GM18858 (cell line): ENCODE measurements around the gene NEK5.
A peak's percentile ranks its signal among the peaks of the same experiment; 100 is the strongest.

Source experiments
- ATAC-seq: cut with Tn5 transposase; IDR thresholded peaks from one replicate; pipeline ENCODE4 v1.9.1; 2021; ENCODE audit not compliant: unreplicated experiment

The NEK5 gene

DNA sequence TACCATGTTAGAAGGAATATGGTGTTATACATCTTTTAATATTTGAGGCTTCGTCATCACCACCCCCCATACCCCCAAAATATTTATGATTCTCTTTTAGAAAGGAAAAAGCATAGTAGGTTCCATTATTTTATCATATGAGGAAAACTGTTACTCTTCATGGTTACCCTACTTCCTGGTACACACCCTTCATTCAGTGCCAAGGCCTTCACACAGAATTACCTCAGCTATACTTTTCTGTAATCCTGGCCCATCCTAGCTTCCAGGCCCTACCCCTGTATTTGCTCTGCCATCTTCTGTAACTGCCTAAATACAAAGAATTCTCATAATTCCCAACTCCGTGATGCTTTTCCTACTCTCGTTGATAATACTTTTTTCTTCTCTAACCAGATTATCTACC is 108.7 kb downstream of the NEK5 start:
- ATAC-seq = no peak

DNA sequence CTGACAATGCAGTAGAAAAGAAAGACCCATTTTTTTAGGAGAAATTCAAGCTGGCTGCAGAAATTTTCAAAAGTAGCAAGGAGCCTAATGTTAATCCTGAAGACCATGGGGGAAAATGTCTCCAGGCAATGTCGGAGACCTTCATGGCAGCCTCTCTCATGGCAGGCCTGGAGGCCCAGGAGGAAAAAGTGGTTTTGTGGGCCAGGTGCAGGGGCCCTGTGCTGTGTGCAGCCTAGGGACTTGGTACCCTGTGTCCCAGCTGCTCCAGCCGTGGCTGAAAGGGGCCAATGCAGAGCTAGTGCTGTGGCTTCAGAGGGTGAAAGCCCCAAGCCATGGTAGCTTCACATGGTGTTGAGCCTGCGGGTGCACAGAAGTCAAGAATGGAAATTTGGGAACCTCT is 112.6 kb downstream of the NEK5 start:
- ATAC-seq = no peak

DNA sequence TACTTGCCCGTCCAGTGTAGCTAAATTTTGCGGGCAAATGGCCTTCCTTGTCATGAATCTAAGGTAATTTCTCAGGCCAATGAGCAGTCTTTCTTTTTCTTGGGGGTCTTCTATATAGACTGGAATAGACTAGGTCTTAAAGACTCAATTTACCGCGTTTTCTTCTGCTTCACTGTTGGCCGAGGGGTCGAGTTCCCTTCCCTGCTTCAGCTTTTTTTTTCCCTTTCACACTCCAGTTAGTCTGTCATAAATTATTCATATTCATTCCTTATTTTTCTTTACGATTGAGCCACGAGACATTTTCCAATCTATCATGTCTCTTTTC is 116.4 kb downstream of the NEK5 start:
- ATAC-seq = no peak

DNA sequence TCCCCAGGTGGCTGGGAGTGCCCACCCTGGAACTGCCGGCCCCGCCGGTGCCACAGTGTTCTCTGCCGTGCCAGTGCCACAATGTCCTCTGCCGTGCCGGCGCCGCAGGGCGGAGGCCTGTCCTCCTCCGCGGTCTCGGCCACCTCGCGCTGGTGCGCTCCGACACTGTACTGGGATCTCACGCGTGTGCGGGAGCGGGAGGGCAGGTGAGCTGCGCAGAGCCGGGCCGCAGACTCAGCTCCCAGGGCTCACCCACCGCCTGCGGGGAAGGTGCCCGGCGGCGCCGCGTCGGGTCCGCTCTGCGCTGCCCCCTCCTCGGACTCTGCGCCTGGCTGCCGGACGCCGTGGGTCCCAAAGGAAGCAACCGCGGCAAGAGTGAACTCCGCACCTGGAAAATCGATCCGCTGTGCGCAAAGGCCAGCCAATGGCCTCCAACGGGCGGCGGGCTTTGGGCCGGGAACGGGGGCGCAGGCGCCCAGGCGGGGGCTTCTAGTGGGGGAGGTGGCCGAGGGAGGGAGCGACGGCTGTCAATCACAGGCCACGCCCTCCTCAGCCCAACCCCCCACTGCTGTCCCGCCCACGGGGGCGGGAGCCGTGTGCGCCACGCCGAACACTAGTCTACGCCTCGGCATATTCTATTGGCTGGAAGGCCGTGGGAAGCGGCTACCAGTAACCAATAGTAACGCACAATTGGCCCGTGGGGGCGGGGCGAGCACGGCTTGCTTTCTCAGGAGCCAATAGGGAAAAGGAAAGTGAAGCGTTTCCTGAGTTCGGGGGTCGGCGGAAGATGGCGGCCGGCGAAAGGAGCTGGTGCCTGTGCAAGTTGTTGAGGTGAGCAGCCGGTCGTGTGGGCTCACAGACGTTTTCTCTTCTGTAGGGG is 117.0 kb downstream of the NEK5 start, which contains the start of gene ALG11:
ALG11 (plus strand) TSS at position 767 of the 880 bp plus-strand sequence; CDS start at position 788, 21 bp downstream.
- ATAC-seq = peak; percentile 98

DNA sequence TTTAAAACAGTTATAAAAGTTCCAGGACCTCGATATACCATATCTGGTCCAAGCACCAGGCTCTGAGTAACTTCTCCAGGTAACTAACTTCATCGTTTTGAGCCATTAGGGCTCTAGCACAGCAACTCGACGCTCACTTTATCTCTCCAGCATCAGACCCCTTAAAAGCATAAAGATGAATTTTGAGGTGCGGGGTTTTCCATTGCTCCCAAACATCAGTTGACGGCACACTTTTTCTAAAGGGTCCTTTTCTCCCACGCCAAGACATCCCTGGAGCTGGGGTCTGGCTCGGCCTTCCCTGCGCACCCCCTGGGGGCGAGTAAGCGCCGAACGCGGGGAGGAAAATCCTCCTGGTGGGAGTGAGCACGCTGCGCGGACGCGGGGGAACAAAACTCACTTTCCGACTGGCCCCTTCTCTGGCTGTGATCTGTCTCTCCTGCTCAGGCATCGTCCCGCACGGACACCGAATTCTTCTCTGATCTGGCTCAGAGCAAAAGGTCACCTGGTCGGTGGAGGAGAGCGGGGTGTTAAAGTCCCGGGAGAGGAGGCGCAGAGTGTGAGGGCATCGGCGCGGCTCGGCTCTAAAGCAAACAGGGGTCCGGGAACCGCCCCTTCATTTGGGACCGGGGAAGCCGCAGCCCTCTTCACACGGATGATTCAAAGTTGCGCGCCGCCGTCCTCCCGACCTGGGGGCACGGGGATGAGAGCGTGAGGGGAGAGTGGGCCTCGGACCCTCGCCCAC is 117.8 kb downstream of the NEK5 start, which contains the start of gene ATP7B:
ATP7B (minus strand) TSS at position 561 of the 742 bp plus-strand sequence; CDS start at position 448, 113 bp downstream.
- no peak for ATAC-seq

DNA sequence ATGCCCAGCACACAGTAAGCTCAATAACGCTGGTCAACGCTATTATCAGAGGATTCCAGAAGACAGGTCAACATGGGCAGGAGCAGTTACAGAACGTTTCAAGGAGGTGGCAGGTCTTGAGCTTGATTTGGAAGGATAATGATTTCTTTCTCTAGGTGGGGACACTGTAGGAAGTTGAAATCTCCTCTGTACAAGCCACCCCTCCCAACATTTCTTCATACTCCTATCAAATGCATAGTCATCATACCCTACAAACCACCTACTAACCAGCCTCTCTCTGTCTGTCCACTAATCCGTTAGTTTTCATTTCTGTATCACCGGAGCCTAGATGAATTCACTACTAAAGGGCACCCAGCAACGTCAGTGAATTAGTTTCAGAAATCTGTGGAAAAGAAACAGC is 118.9 kb downstream of the NEK5 start:
- no peak for ATAC-seq

DNA sequence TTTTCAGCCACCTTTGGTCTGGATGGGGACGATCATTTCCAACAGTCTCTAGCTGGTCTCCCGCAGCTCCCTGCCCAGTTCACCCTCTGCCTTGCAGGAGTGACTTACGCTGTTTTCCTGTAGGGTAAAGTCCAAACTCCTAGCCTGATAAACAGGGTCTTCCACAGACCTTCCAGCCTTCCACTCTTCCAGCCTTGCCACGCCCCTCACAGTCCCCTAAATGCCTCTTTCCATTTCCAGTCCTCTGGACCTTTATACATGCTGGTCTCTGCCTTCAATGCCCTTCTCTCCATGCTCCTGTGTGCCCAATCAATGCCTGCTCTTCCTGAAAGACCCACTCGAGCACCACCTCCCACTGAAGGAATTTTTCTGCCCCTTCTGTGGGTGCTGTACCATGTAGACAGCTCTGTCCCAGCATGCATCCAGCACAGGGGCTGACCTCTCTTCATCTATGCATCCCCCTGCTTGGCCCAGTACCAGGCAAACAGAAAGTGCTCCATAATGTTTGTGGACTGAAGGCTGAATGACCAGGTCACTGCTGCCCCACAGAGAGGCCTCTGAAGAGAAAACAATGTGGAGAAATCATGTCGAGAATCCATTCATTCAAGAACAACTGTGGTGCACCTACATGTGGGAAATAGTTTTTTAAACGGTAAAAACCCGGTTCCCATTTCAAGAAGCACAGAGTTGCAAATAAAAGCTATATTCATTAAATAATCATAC is 122.2 kb downstream of the NEK5 start:
- ATAC-seq = no peak

DNA sequence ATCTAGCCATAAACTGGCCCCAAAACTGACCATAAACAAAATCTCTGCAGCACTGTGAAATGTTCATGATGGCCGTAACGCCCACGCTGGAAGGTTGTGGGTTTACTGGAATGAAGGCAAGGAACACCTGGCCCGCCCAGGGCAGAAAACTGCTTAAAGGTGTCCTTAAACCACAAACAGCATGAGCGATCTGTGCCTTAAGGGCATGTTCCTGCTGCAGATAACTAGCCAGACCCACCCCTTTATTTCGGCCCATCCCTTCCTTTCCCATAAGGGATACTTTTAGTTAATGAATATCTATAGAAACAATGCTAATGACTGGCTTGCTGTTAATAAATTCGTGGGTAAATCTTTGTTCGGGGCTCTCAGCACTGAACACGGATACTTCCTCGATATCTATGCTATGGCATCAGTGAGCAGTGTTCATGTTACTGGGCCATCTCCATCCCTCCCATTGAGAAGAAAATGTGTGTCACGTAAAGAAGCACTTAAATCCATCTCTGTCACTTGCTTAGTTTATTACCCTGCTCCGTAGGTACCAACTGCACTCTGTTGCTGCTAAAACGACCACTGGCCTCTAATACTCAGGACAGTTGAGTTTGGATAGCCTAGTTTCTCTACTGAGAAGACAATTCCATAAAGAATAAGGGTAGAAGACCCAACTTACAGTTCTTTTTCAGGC is 122.9 kb downstream of the NEK5 start:
- no peak for ATAC-seq

DNA sequence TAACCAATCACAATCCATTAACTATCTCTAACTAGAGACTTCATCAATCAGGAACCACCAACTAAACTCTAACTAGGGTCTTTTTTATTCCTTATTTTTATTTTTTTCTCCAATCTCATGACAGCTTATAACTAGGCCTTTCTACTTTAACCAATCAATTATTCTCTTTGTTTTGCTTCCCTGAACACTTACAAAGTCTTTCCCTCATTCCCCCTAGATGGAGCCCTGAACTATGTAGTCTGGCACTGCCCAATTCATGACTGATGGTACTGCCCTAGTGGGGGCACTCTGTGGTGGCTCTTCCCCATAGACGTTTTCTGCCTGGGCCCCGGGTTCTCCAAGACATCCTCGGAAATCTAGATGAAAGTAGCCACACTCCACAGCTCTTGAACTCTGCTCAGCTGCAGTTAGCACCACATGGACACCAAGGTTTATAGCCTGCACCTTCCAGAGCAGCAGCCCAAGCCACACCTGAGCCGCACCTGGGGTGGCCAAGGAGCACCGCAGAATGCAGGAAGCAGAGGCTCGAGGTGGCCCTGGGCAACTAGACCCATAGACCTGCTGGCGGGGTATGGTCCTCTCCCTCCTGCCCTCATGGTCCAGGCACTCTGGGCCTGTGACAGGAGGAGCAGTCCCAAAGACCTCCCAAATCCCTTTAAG is 124.2 kb downstream of the NEK5 start:
- ATAC-seq = no peak

DNA sequence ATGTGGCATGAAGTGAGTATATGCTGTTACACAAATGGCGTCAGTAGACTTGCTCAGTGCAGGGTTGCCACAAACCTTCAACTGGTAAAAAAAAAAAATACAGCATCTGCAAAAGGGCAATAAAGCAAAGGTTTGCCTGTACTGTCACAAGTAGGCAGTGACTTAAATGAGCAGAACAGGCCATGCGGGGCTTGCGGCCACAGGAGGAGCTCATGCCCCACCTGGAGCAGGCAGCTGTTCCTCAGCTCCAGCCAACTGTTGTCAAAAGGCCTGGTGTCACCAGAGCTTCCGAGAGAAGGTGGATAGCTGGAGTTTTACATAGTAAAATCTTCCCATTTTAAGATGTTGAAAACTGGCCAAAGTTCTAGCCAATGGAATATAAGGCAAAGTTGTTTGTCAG is 125.3 kb downstream of the NEK5 start:
- no peak for ATAC-seq

DNA sequence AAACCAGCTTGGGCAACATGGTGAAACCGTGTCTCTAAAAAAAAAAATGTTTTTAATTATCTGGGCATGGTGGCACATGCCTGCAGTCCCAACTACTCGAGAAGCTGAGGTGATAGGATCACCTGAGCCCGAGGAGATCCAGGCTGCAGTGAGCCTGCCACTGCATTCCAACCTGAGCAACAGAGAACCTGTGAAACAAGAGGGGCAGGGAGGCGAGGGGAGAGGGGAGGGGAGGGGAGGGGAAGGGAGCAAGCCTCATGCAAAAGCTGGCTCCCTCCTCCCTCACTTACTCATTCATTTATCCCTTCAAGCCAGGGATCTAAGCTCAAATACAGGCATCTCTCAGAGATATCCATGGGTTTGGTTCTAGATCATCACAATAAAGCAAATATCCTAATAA is 126.5 kb downstream of the NEK5 start:
- ATAC-seq = no peak

DNA sequence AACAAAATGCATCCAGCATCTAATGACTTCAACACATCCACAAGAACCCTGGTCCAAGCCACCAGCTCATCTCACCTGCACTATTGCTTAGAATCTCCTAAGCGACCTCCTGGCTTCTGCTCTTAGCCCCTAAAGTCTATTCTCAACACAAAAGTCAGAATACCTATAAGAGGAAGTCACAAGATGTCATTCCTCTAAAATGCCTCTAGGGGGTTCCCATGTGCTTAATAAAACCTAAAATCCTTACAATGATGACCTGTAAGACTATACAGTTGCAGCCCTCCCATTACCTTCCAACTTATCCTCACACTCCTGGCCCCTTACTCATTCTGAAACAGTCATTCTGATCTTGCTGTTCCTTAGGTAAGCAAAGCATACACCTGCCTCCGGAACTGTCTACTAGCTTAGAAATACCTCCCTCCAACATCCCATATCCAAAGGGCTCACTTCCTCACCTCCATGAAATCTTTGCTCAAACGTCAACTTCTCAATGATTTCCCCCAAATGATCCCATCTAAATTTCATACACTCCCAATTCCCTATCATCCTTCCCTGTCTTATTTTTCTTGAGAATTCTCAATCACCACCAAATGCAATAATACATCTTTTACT is 127.6 kb downstream of the NEK5 start:
- peak; percentile 95 for ATAC-seq

DNA sequence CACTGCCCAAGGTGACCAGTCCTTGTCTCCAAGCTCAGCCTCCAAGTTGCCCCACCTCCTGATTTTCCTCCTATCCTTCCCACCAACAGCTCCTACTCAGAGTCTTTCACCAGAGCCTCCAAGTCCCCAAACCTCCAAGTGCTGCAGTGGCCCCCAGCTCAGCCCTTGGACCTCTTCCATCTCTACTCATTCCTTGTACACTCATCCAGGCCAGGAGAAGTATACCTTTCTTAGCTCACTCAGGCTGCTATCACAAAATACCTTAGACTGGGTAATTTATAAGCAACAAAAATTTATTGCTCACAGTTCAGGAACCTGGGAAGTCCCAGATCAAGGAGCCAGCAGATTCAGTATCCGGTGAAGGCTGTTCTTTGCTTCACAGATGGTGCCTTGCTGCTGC is 129.0 kb downstream of the NEK5 start:
- no peak for ATAC-seq

DNA sequence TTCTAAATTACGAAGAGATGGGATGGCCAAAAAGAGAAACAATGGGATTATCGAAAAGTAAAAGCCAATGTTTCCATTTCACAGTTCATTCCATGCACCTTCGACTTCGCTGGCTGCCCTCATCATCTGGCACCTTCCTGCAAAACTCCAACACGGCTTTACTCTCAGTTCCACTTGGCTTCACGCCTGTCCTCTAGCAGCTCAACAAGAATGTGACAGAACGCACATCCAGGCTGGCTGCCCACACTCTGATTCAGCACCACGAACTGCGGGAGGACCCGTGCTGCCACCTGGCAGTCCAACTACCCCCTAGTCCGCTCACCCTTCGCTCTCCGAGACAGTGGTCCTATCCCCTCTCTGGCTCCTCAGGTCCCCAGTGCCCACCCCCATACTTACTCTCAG is 129.4 kb downstream of the NEK5 start:
- no peak for ATAC-seq

DNA sequence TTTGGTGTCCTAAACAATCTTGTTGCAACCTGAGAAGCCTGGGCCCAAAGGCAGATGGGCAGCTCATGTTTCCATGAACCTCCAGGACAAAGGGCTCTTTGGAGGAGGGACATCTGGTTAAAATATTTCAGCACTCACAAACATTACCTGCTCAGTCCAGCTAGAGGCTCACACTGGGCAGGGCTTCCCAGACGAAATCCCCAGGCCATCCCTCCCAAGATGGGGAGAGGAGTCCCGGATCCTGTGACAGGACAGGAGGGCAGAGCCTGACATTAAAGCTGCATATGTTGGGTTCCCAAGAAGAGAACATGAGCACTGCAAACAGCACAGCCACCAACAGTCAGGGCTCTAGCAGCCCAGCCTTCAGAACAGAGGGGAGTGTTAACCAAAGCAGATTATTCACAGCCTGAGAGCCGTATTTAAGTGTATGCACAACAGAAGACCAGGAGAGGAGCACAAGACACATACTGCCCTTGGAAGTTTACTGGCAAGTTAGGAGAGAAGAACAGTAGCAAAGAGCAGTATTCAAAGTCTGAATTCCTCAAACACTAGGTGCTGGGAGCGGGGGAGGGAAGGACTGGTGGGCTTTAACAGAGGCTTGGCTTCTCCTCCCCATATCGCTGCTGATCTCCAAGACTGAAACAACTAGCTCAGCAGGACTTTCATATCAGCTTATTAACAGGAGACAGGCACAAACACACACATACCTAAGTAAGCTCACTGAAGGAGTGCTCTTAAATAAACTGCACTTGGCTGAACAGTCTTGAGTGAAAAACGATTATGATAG is 130.0 kb downstream of the NEK5 start:
- no peak for ATAC-seq

DNA sequence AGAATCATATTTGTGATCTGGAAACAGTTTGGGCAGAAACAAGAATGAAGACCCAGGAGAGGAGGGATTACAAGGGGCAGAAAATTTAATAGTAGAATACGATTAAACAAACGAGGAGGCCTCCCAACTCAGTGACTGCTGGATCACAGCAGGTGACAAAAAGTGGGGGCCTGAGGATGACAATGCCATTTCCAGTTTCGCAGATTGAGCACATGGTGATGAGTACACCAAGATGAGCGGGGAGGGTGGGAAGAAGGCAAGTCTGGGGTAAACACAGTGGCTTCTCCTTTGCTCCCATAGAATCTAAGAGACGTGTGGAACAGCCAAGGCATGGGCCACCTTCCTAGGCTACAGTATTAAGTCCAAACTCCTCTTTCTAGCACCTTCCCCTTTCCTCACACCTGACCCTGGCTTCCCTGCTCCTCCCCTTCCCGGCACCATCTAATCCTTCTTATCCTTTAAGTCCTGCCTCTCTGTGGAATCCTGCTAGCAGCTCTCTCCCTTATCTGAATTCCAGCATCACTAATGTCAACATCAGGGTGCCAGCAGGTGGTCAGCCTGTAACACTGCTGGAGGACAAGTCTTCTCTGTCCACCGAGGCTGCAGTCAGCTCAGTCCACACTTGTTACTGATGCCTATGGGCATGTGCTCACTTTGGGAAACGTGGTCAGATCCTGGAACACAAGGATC is 131.1 kb downstream of the NEK5 start:
- ATAC-seq = no peak

DNA sequence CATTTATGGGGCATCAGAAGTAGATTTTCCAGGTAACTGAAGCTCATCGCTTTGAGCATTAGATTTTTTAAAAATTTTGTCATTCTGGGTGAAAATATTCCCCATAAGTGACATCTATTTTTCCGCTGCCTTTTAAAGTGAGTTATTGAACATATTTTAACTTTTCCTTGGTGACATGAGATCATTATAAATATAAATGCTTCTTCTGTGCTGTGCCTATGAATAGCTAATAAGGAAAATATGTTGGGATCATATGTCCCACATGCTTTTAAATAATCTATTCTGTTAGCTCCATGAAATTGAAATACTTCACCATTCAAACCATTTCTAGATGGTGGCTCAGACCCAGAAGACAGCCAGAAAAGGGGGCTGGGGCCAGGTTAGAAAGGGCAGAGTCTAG is 131.7 kb downstream of the NEK5 start:
- no peak for ATAC-seq

DNA sequence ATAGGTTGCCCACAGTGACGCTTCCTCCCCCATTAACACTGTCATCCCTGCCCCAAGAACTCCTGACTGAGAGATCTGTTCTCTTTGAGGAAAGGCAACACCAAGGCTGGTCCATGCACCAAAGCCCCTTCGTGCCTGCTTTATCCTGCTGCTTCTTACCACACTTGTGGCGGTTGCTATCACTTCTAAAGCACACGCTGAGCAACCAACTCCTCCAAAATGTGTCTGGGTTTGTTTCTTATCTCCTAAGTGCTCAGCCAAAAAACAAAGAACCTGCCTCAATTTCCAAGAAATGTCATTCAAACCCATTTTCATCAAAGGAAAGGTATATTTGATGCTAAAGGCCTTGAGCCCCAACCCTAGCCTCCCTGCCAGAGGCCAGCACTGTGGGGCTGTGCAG is 132.2 kb downstream of the NEK5 start:
- no peak for ATAC-seq
